Stimulated activated CD4-positive, alpha-beta T cell treated with anti-CD3 and anti-CD28 coated beads, Interleukin-4, amount 100 ng/mL, for 1 hour (primary cell): ENCODE measurements around the gene TINAGL1.

Experiments
- DNase-seq: peaks from one replicate; pipeline ENCODE4 v3.0.0-alpha.2; 2020

TINAGL1 gene

GRCh38 chr1:31609514-31610118 lies 33.3 kb downstream of the TINAGL1 start:
- no peak for DNase-seq

- DNase-seq = no peak
Measured at GRCh38 chr1:31614414-31615005, 38.2 kb downstream of the TINAGL1 start.

GRCh38 chr1:31615414-31615813 lies 39.1 kb downstream of the TINAGL1 start:
- DNase-seq = no peak

GRCh38 chr1:31615939-31616338 lies 39.6 kb downstream of the TINAGL1 start:
- no peak for DNase-seq

GRCh38 chr1:31617218-31617915 lies 41.1 kb downstream of the TINAGL1 start, which contains the start of gene HCRTR1:
Gene HCRTR1 (plus strand): TSS chr1:31617689. CDS start chr1:31619193, 1,504 bp downstream.
- DNase-seq = no peak

- peak; percentile 56 for DNase-seq
Measured at GRCh38 chr1:31617916-31618746, 41.8 kb downstream of the TINAGL1 start.

- no peak for DNase-seq
Measured at GRCh38 chr1:31618916-31619846, 42.9 kb downstream of the TINAGL1 start.

GRCh38 chr1:31620631-31621497 lies 44.5 kb downstream of the TINAGL1 start:
- DNase-seq = no peak

GRCh38 chr1:31621498-31621820 lies 45.1 kb downstream of the TINAGL1 start:
- DNase-seq = no peak

GRCh38 chr1:31621847-31622730 lies 45.8 kb downstream of the TINAGL1 start:
- DNase-seq = no peak

GRCh38 chr1:31623365-31623764 lies 47.0 kb downstream of the TINAGL1 start:
- no peak for DNase-seq

GRCh38 chr1:31624309-31624708 lies 48.0 kb downstream of the TINAGL1 start:
- no peak for DNase-seq

- DNase-seq = no peak
Measured at GRCh38 chr1:31624731-31625514, 48.6 kb downstream of the TINAGL1 start.

- no peak for DNase-seq
Measured at GRCh38 chr1:31625561-31626222, 49.4 kb downstream of the TINAGL1 start.

- DNase-seq = no peak
Measured at GRCh38 chr1:31626223-31627207, 50.2 kb downstream of the TINAGL1 start.

- no peak for DNase-seq
Measured at GRCh38 chr1:31627301-31627929, 51.1 kb downstream of the TINAGL1 start.
